Neural cell (in vitro differentiated cells): ENCODE measurements around the gene EML4.

Experiments
- CTCF ChIP-seq: fragments of 450-650 bp; IDR thresholded peaks from 2 replicates; pipeline ENCODE4 v1.5.1; 2014; ENCODE audit warnings: antibody characterized with exemption, mild to moderate bottlenecking, moderate library complexity; ENCODE audit not compliant: poor library complexity, severe bottlenecking
- EP300 ChIP-seq: fragments of 450-650 bp; conservative IDR thresholded peaks from 2 replicates; pipeline ENCODE4 v1.6.1; 2014; ENCODE audit warnings: antibody characterized with exemption, mild to moderate bottlenecking, moderate library complexity; ENCODE audit not compliant: poor library complexity, severe bottlenecking
- RAD21 ChIP-seq: fragments of 450-650 bp; conservative IDR thresholded peaks from 2 replicates; pipeline ENCODE4 v1.6.1; 2014; ENCODE audit warnings: antibody characterized with exemption, mild to moderate bottlenecking, moderate library complexity

DNA sequence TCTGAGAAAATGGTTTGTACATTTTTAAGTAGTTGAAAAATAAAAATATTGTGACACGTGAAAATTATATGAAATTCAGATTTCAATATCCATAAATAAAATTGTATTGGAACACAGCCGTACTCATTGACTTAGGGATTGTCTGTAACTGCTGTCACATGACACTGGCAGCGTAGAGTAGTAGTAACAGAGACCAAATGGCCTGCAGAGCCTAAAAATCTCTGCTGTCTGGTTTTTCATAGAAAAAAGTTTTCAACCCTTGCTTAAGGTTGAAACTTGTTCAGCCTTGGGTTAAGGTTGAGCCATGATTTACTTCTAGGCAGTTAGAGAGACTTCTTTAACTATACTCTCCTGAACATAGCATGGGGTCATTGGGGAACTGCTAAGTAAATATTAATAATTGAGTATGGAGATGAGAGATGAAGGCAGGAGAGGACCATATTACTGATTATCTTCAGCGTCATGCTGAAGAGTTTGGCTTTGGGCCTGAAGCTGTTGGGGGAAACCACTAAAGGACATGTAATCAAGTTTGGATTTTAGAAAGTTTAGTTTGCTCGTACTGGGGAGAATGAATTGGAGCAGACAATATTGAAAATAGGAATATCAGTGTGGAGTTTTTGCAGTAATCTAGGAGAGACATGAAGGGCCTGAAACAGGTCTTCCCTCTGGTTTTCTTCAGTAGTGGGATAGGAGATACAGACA is 16.2 kb downstream of the EML4 start:
- TF ChIP-seq CTCF (no peak), EP300 (no peak), RAD21 (no peak)
